22Rv1 (cell line): Measurements from ENCODE around the gene LZTR1.

ENCODE experiments used
- ZFX ChIP-seq: fragments of 450-650 bp; IDR thresholded peaks from 2 replicates; pipeline ENCODE4 v1.6.1; 2017; ENCODE audit warnings: antibody characterized with exemption, borderline replicate concordance
- TF ChIP-seq, protein P1 (sequence below): fragments of 450-650 bp; IDR thresholded peaks from 2 replicates; pipeline ENCODE4 v1.5.1; 2017; ENCODE audit warnings: mild to moderate bottlenecking

DNA sequence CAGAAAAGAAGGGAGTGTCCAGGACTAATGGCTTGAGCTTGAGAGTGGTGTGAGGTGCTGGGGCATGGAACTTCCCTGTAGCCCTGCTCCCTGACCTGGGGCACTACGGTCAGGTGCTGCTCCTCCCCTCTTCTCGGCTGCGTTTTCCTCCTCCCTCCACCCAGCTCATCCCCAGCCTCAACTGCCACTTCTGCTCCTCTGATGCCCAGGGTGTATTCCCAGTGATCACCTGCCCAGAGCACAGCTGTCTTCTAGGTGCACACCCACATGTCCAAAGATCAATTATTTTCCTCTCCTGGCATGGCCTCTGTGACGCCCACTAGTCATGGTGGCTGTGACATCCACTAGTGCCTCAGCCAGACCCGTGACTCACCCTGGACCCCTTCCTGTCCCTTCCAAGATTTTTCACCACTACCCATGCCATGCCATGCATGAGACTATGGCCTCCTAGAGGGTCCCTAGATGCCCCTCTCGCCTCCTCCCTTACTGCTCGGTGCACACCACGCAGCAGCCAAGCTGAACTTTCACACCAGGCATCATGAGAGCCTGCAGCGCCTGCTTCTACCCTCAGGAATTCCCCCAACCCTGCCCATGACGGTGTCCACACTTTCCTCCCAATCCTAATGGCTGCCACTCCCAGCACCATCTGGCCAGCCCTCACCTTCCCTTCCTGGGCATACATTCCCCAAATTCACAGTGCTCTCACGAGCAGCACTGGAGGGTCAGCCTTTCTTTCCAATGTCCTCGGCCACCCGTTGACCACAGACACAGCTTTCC, 34.7 kb downstream of the LZTR1 start:
- TF ChIP-seq, protein P1, sequence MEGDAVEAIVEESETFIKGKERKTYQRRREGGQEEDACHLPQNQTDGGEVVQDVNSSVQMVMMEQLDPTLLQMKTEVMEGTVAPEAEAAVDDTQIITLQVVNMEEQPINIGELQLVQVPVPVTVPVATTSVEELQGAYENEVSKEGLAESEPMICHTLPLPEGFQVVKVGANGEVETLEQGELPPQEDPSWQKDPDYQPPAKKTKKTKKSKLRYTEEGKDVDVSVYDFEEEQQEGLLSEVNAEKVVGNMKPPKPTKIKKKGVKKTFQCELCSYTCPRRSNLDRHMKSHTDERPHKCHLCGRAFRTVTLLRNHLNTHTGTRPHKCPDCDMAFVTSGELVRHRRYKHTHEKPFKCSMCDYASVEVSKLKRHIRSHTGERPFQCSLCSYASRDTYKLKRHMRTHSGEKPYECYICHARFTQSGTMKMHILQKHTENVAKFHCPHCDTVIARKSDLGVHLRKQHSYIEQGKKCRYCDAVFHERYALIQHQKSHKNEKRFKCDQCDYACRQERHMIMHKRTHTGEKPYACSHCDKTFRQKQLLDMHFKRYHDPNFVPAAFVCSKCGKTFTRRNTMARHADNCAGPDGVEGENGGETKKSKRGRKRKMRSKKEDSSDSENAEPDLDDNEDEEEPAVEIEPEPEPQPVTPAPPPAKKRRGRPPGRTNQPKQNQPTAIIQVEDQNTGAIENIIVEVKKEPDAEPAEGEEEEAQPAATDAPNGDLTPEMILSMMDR, result no peak
- no peak for TF ChIP-seq ZFX
